Spleen (tissue), 11 donors: ENCODE results near the gene ARL2BP. TPM values are rescaled to one million over a fixed set of nuclear protein-coding genes. Genes with fewer than 3 reads are reported as not detected.

Experiments used
- DNase-seq: peaks from one replicate; pipeline ENCODE4 v3.0.0-alpha.2; 2020
- H3K27ac ChIP-seq, 8 donors: fragments of 200-600 bp; sonication (generic) in 7 of 8; 1 replicate in 4 of 8; 2 replicates in 4 of 8; pipeline versions ENCODE4 v1.5.0 to v1.8.0; 2016 to 2021; ENCODE audit warnings: inconsistent platforms in 4 of 8, mild to moderate bottlenecking in 4 of 8, moderate library complexity in 1 of 8
- H3K27me3 ChIP-seq, 7 donors: fragments of 200-600 bp; sonication (generic) in 6 of 7; replicated peaks in 1 of 7; 1 replicate in 4 of 7; 2 replicates in 3 of 7; pipeline versions ENCODE4 v1.5.0 to v1.8.0; 2016 to 2021; ENCODE audit warnings: inconsistent platforms in 3 of 7, mild to moderate bottlenecking in 1 of 7
- H3K36me3 ChIP-seq, 6 donors: fragments of 200-600 bp; sonication (generic) in 5 of 6; 1 replicate in 4 of 6; 2 replicates in 2 of 6; pipeline versions ENCODE4 v1.5.0 to v1.8.0; 2016 to 2021; ENCODE audit warnings: inconsistent platforms in 2 of 6
- H3K4me1 ChIP-seq, 6 donors: fragments of 200-600 bp; sonication (generic) in 5 of 6; 1 replicate in 3 of 6; 2 replicates in 3 of 6; pipeline versions ENCODE4 v1.5.0 to v1.8.0; 2016 to 2021; ENCODE audit warnings: inconsistent platforms in 3 of 6
- H3K4me3 ChIP-seq, 8 donors: fragments of 200-600 bp; sonication (generic) in 7 of 8; 1 replicate in 4 of 8; 2 replicates in 4 of 8; pipeline versions ENCODE4 v1.5.0 to v1.8.0; 2016 to 2021; ENCODE audit warnings: inconsistent platforms in 4 of 8, mild to moderate bottlenecking in 4 of 8, moderate library complexity in 2 of 8
- H3K9me3 ChIP-seq, 8 donors: fragments of 200-600 bp; sonication (generic) in 7 of 8; 1 replicate in 4 of 8; 2 replicates in 4 of 8; pipeline versions ENCODE4 v1.5.0 to v1.8.0; 2016 to 2021; ENCODE audit warnings: inconsistent platforms in 4 of 8
- CTCF ChIP-seq, 11 experiments: fragments of 200-600 bp in 7 of 11; fragments of 450-650 bp in 4 of 11; sonication (generic) in 4 of 11; IDR thresholded peaks in 8 of 11; conservative IDR thresholded peaks in 3 of 11; 1 replicate in 7 of 11; 2 replicates in 4 of 11; pipeline versions ENCODE4 v1.4.0 to v1.8.0; 2016 to 2021; ENCODE audit warnings: antibody characterized with exemption in 11 of 11, inconsistent platforms in 4 of 11, mild to moderate bottlenecking in 1 of 11
- POLR2A ChIP-seq, 3 donors: fragments of 450-650 bp; IDR thresholded peaks; one replicate each; pipeline ENCODE4 v1.5.1; 2017; ENCODE audit warnings: antibody characterized with exemption in 3 of 3, mild to moderate bottlenecking in 1 of 3
- POLR2AphosphoS5 ChIP-seq, 3 donors: sonication (generic); formaldehyde crosslinking; IDR thresholded peaks; one replicate each; pipeline ENCODE4 v1.5.1; 2017; ENCODE audit warnings: antibody characterized with exemption in 3 of 3
- WGBS, 5 donors: extraction: QIAGEN DNeasy Blood & Tissue Kit in 3 of 5; methylation state at CpG; one replicate each; pipeline versions ENCODE4 v1.1.5 to v1.1.7; 2013 to 2018; 5-methylcytosine and 5-hydroxymethylcytosine counted together
- intact Hi-C: fragments of 100-400 bp; cut with DNase I; formaldehyde crosslinking; loops from one replicate; pipeline ENCODE4 v1.15.0; 2023; ENCODE audit warnings: low total_unique reads
- polyA plus RNA-seq, 3 donors: library from polyadenylated mRNA; stranded (reverse); fragments of 200-250 nt; gene quantifications; one replicate each; pipeline ENCODE4 v1.2.1, GENCODE V29; 2013
- total RNA-seq, 7 donors: library from RNA; depleted of rRNA in 3 of 7; stranded (reverse); fragments of >200 nt in 3 of 7; fragmentation: NEBNext Ultra II Directional in 4 of 7; extraction: Animal tissue kit (Norgen Biotek cat#: 25700) in 4 of 7; gene quantifications; one replicate each; pipeline versions ENCODE4 v1.1.0 to v1.2.1, GENCODE V29; 2016 to 2021
- donor health status: healthy with polysubstance abuse.
- donor health status: DM: no; HTN: no; CAD: no; lungs with moderate emphysema.
- donor health status: DM: no; HTN: no; CAD: no.
- donor health status: Bipolar disorder and iron deficiency.
- donor health status: healthy.
- donor health status: DM: no; HTN: no; CAD: no.
- donor health status: DM: yes; HTN: yes; CAD: no.

Gene ARL2BP
- total and polyA plus RNA-seq, 10 donors: 30.1 to 84.6 (median 61.1) TPM

GRCh38 chr16:57256601-57257395, 11.7 kb downstream of the ARL2BP start:
- no peaks in the 10 kb centered on the region for H3K9me3 ChIP-seq
- no peak overlapping the region for H3K27ac ChIP-seq
- TF ChIP-seq CTCF (IDR thresholded peaks at IDR 0.05 in 8 of 11, conservative IDR thresholded peaks at IDR 0.05 in 3 of 11): no peak
- H3K36me3 ChIP-seq: peaks cover 8 to 59% (median 35%) of the 10 kb centered on the region in 6 donors
- H3K4me1 ChIP-seq: peaks cover 0 to 17% (median 10%) of the 10 kb centered on the region in 6 donors
- H3K4me3 ChIP-seq: no peak overlapping the region
- WGBS, 5 donors: 90 to 95% (median 93%) methylated on average over 10 to 16 of the region's 16 CpGs
- H3K27me3 ChIP-seq: no peaks in the 10 kb centered on the region
- intact Hi-C loops: no loop called here
- DNase-seq: peak; percentile 72

- H3K4me1 ChIP-seq: peaks cover 0 to 17% (median 10%) of the 10 kb centered on the region in 6 donors
- peak in 1 of 3 donors; percentile 20 for TF ChIP-seq POLR2AphosphoS5 (IDR thresholded peaks at IDR 0.05)
- no peak for TF ChIP-seq CTCF (IDR thresholded peaks at IDR 0.05 in 8 of 11, conservative IDR thresholded peaks at IDR 0.05 in 3 of 11)
- no peak for TF ChIP-seq POLR2A (IDR thresholded peaks at IDR 0.05)
- no peaks in the 10 kb centered on the region for H3K27me3 ChIP-seq
- 90 to 94% (median 91%) methylated on average over 13 of the region's 13 CpGs for WGBS, 5 donors
- H3K36me3 ChIP-seq: peaks cover under 1 to 51% (median 28%) of the 10 kb centered on the region in 6 donors
- intact Hi-C loops: no loop called here
- H3K27ac ChIP-seq: no peak overlapping the region
- no peak overlapping the region for H3K4me3 ChIP-seq
- peak; percentile 50 for DNase-seq
- no peaks in the 10 kb centered on the region for H3K9me3 ChIP-seq
These were observed 12.5 kb downstream of the ARL2BP start for GRCh38 chr16:57257455-57258070.

GRCh38 chr16:57258226-57258909, 13.3 kb downstream of the ARL2BP start:
- peak; percentile 54 for DNase-seq
- H3K27ac ChIP-seq: no peak overlapping the region
- peaks cover 0 to 43% (median 20%) of the 10 kb centered on the region in 6 donors for H3K36me3 ChIP-seq
- H3K4me3 ChIP-seq: no peak overlapping the region
- TF ChIP-seq POLR2AphosphoS5 (IDR thresholded peaks at IDR 0.05) (no peak), POLR2A (IDR thresholded peaks at IDR 0.05) (no peak), CTCF (IDR thresholded peaks at IDR 0.05 in 8 of 11, conservative IDR thresholded peaks at IDR 0.05 in 3 of 11) (no peak)
- H3K27me3 ChIP-seq: no peaks in the 10 kb centered on the region
- intact Hi-C loops: no loop called here
- H3K9me3 ChIP-seq: no peaks in the 10 kb centered on the region
- peaks cover 0 to 17% (median 10%) of the 10 kb centered on the region in 6 donors for H3K4me1 ChIP-seq
- WGBS, 5 donors: 94 to 99% (median 96%) methylated on average over 18 of the region's 18 CpGs
